Hypothalamus (tissue), 51 donors: ENCODE data around the gene CPOX.
"Not testable (repeated sequence)": the region's sequence is repeated elsewhere in the genome, so short reads cannot be mapped to it uniquely, and the experiment has no call there.

ENCODE experiments used
- DNase-seq, 51 donors: peaks; one replicate each; lab custom pipeline; 2025; lab: John Stamatoyannopoulos, UW

Gene CPOX

GRCh38 chr3:98593046-98593936 is at the start of gene CPOX:
Gene CPOX, minus strand, starts transcription at chr3:98593611. Its CDS starts 107 bp downstream, at chr3:98593504.
- peak; percentile 39 to 94 (median 79) for DNase-seq

GRCh38 chr3:98642769-98643168 is 49.4 kb upstream of the CPOX start:
- not testable (repeated sequence) for DNase-seq

GRCh38 chr3:98641756-98642155 is 48.3 kb upstream of the CPOX start:
- not testable (repeated sequence) for DNase-seq

- DNase-seq: not testable (repeated sequence)
Observed at GRCh38 chr3:98638515-98638914, 45.1 kb upstream of the CPOX start.

- no peak for DNase-seq
Observed at GRCh38 chr3:98630416-98630815, 37.0 kb upstream of the CPOX start.

- DNase-seq: no peak
Observed at GRCh38 chr3:98628317-98628716, 34.9 kb upstream of the CPOX start.

GRCh38 chr3:98626151-98626550 is 32.7 kb upstream of the CPOX start:
- no peak for DNase-seq

GRCh38 chr3:98623572-98624280 is 30.3 kb upstream of the CPOX start:
- no peak for DNase-seq

GRCh38 chr3:98617841-98618240 is 24.4 kb upstream of the CPOX start:
- no peak for DNase-seq

- no peak for DNase-seq
Observed at GRCh38 chr3:98613616-98614015, 20.2 kb upstream of the CPOX start.

GRCh38 chr3:98612996-98613517 is 19.6 kb upstream of the CPOX start:
- peak in 15 of 51 donors; percentile 2 to 31 (median 12) for DNase-seq

- DNase-seq: no peak
Observed at GRCh38 chr3:98612587-98612986, 19.2 kb upstream of the CPOX start.

- DNase-seq: no peak
Observed at GRCh38 chr3:98608029-98608428, 14.6 kb upstream of the CPOX start.

GRCh38 chr3:98603580-98603979 is 10.2 kb upstream of the CPOX start:
- no peak for DNase-seq

- peak in 16 of 51 donors; percentile 8 to 79 (median 32) for DNase-seq
Observed at GRCh38 chr3:98602078-98602678, 8.8 kb upstream of the CPOX start.

- no peak for DNase-seq
Observed at GRCh38 chr3:98601180-98601579, 7.8 kb upstream of the CPOX start.

- DNase-seq: no peak
Observed at GRCh38 chr3:98600412-98601095, 7.1 kb upstream of the CPOX start.

GRCh38 chr3:98599647-98600411 is 6.4 kb upstream of the CPOX start:
- no peak for DNase-seq

GRCh38 chr3:98598492-98598891 is 5.1 kb upstream of the CPOX start:
- no peak for DNase-seq
